Islet of Langerhans (tissue), 1 donor: ENCODE data around the gene KRT12.
A peak's percentile ranks its signal among the peaks of the same experiment; 100 is the strongest.
"Not testable (repeated sequence)": the region's sequence is repeated elsewhere in the genome, so short reads cannot be mapped to it uniquely, and the experiment has no call there.

ENCODE experiments used
- FAIRE-seq: peaks from one replicate; lab custom pipeline; 2011; peaks lifted over from hg19 to GRCh38; lab: Jason Lieb, UNC

Gene KRT12

GRCh38 chr17:40883626-40884334 is 16.8 kb upstream of the KRT12 start:
- no peak for FAIRE-seq

GRCh38 chr17:40883031-40883430 is 16.0 kb upstream of the KRT12 start:
- FAIRE-seq, result no peak

- FAIRE-seq, result no peak
Measured at GRCh38 chr17:40879026-40879425, 12.0 kb upstream of the KRT12 start.

GRCh38 chr17:40878044-40878443 is 11.0 kb upstream of the KRT12 start:
- no peak for FAIRE-seq

- FAIRE-seq, result no peak
Measured at GRCh38 chr17:40873801-40874200, 6.8 kb upstream of the KRT12 start.

GRCh38 chr17:40873255-40873654 is 6.2 kb upstream of the KRT12 start:
- no peak for FAIRE-seq

GRCh38 chr17:40872416-40872815 is 5.4 kb upstream of the KRT12 start:
- no peak for FAIRE-seq

- FAIRE-seq, result no peak
Measured at GRCh38 chr17:40871316-40871715, 4.3 kb upstream of the KRT12 start.

GRCh38 chr17:40870136-40870535 is 3.1 kb upstream of the KRT12 start:
- no peak for FAIRE-seq

GRCh38 chr17:40864661-40865390 is 2.2 kb downstream of the KRT12 start:
- no peak for FAIRE-seq

GRCh38 chr17:40862985-40863733 is 3.9 kb downstream of the KRT12 start:
- no peak for FAIRE-seq

GRCh38 chr17:40859536-40859935 is 7.5 kb downstream of the KRT12 start:
- FAIRE-seq, result no peak

GRCh38 chr17:40858667-40859066 is 8.4 kb downstream of the KRT12 start:
- FAIRE-seq, result not testable (repeated sequence)

GRCh38 chr17:40857535-40857934 is 9.5 kb downstream of the KRT12 start:
- FAIRE-seq, result no peak

GRCh38 chr17:40854175-40854814 is 12.7 kb downstream of the KRT12 start:
- peak; percentile 80 for FAIRE-seq

- FAIRE-seq, result no peak
Measured at GRCh38 chr17:40852364-40852763, 14.7 kb downstream of the KRT12 start.

- FAIRE-seq, result no peak
Measured at GRCh38 chr17:40850293-40850972, 16.6 kb downstream of the KRT12 start.

GRCh38 chr17:40849723-40850122 is 17.3 kb downstream of the KRT12 start:
- no peak for FAIRE-seq

- FAIRE-seq, result no peak
Measured at GRCh38 chr17:40848583-40849235, 18.3 kb downstream of the KRT12 start.

GRCh38 chr17:40846515-40847144 is 20.4 kb downstream of the KRT12 start:
- FAIRE-seq, result no peak

GRCh38 chr17:40844671-40845107 is 22.3 kb downstream of the KRT12 start:
- FAIRE-seq, result no peak
